ENCODE data around the gene CRPPA. TPM values are rescaled to one million over a fixed set of nuclear protein-coding genes. Genes with fewer than 3 reads are reported as not detected.

Gene CRPPA
- total and polyA plus RNA-seq, 7 donors = 0.23 to 6.0 (median 3.9) TPM

DNA sequence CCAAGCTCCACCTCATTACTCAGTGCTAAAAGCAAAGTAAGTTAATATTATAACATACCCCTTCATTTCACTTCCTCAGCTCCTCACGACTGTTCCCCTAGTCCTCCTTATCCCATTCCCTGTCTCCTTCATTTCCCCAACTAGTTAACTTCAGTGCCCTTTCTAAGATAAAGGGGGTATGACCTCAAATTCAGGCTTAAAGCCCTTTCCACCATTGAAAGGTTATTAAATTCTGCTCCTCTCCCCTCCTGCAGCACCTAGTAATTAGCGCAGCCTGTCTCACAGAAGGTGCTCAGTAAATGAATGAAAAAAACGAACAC lies 1.0 kb downstream of the CRPPA start:
- 1 to 2% methylated on average over 3 of the region's 3 CpGs for WGBS, 2 donors
- Histone ChIP-seq H3K27ac (peak overlapping the region; percentile 89 to 97 (median 96)), H3K9me3 (no peaks in the 10 kb centered on the region), H3K4me3 (peak overlapping the region; percentile 47 to 71 (median 54)), H3K36me3 (no peaks in the 10 kb centered on the region), H3K27me3 (no peaks in the 10 kb centered on the region), H3K4me1 (peaks cover 0 to 29% (median 21%) of the 10 kb centered on the region in 4 donors)
- no peak for DNase-seq
- TF ChIP-seq POLR2AphosphoS5 (IDR thresholded peaks at IDR 0.05) (no peak), EP300 (IDR thresholded peaks at IDR 0.05) (no peak), POLR2A (IDR thresholded peaks at IDR 0.05) (no peak)
- TF ChIP-seq, protein P1, sequence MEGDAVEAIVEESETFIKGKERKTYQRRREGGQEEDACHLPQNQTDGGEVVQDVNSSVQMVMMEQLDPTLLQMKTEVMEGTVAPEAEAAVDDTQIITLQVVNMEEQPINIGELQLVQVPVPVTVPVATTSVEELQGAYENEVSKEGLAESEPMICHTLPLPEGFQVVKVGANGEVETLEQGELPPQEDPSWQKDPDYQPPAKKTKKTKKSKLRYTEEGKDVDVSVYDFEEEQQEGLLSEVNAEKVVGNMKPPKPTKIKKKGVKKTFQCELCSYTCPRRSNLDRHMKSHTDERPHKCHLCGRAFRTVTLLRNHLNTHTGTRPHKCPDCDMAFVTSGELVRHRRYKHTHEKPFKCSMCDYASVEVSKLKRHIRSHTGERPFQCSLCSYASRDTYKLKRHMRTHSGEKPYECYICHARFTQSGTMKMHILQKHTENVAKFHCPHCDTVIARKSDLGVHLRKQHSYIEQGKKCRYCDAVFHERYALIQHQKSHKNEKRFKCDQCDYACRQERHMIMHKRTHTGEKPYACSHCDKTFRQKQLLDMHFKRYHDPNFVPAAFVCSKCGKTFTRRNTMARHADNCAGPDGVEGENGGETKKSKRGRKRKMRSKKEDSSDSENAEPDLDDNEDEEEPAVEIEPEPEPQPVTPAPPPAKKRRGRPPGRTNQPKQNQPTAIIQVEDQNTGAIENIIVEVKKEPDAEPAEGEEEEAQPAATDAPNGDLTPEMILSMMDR (IDR thresholded peaks at IDR 0.05) = no peak
- intact Hi-C loops (cut with DNase I) = loop anchor here (10.0 kb wide), 1 partner anchor 225 kb away; the partner anchor contains the start of genes ANKMY2 and BZW2

DNA sequence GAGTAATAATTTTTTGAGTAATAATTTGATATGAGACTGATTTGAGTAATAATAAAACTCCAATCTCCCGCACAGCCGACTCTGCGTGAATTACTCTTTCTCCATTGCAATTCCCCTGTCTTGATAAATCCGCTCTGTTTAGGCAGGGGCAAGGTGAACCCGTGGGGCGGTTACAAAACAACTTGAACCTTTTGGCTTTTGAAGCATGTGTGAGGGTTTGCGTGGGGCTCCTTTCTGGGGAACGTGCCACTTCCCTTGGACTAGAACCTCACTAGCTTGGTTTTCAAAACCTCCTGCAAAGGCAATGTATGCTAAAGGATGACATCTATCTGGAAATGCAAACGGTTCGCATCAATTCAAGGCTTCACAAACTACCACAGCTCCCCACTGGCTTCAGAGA lies 1.5 kb downstream of the CRPPA start:
- H3K36me3 ChIP-seq = no peaks in the 10 kb centered on the region
- DNase-seq = no peak
- peaks cover 0 to 29% (median 21%) of the 10 kb centered on the region in 4 donors for H3K4me1 ChIP-seq
- intact Hi-C loops (cut with DNase I) = loop anchor here (10.0 kb wide), 1 partner anchor 225 kb away; the partner anchor contains the start of genes ANKMY2 and BZW2
- WGBS, 2 donors = 54 to 73% methylated on average over 10 of the region's 10 CpGs
- H3K9me3 ChIP-seq = no peaks in the 10 kb centered on the region
- no peaks in the 10 kb centered on the region for H3K27me3 ChIP-seq
- TF ChIP-seq EP300 (IDR thresholded peaks at IDR 0.05) (no peak), POLR2AphosphoS5 (IDR thresholded peaks at IDR 0.05) (no peak), POLR2A (IDR thresholded peaks at IDR 0.05) (no peak)
- TF ChIP-seq, protein P1 (IDR thresholded peaks at IDR 0.05) = no peak
- peak overlapping the region in 3 of 4 donors; percentile 51 to 71 (median 56) for H3K4me3 ChIP-seq
- H3K27ac ChIP-seq = peak overlapping the region; percentile 89 to 97 (median 96)

DNA sequence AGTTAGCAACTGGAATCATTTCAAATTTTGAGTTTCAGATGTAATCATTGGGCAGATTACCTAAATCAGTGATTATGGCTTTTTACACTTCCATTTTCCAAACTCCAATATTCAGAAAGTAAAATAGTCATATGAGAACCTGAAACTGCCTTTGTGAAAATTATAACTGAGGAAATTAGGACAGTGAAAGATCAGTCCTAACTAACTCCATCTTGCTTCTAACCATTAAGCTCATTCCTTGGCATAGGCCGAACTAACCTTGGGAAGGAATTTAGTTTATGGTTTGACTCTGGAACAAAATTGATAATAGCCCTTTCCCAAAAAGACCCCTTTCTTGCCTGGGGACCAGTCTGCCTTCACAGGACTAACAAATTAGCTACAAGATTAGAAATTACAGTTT lies 2.2 kb downstream of the CRPPA start:
- intact Hi-C loops (cut with DNase I) = no loop called here
- DNase-seq = no peak
- Histone ChIP-seq H3K4me1 (peaks cover 0 to 29% (median 21%) of the 10 kb centered on the region in 4 donors), H3K9me3 (no peaks in the 10 kb centered on the region), H3K4me3 (no peak overlapping the region), H3K27me3 (no peaks in the 10 kb centered on the region), H3K36me3 (no peaks in the 10 kb centered on the region), H3K27ac (no peak overlapping the region)
- 95% methylated on average over 1 of the region's 1 CpG for WGBS, 2 donors
- no peak for TF ChIP-seq POLR2A (IDR thresholded peaks at IDR 0.05)

DNA sequence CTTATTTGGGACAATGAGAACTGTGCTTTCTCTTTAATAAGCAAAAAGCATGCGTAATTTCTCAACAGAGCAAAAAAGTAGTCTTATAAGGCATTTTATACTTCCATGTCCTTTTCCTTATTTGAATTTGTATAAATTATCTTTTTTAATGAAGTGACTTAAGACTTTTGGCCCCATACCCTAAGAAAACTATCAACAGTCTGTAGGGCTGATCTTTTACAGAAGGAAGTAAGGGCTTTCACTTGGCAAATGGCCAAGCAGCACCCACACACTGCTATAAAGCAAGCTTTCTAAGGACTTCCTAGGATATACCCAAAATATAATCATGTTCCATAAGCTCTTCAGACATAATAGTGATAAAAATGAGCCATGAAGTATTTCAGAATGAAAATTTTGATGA lies 3.4 kb downstream of the CRPPA start:
- no peaks in the 10 kb centered on the region for H3K36me3 ChIP-seq
- H3K27ac ChIP-seq = no peak overlapping the region
- intact Hi-C loops (cut with DNase I) = no loop called here
- no peaks in the 10 kb centered on the region for H3K27me3 ChIP-seq
- WGBS, 2 donors = 47 to 51% methylated on average over 1 of the region's 1 CpG
- TF ChIP-seq POLR2A (IDR thresholded peaks at IDR 0.05) = no peak
- TF ChIP-seq, protein P1 (IDR thresholded peaks at IDR 0.05) = no peak
- H3K4me3 ChIP-seq = no peak overlapping the region
- peaks cover 0 to 25% (median 20%) of the 10 kb centered on the region in 4 donors for H3K4me1 ChIP-seq
- DNase-seq = no peak
- H3K9me3 ChIP-seq = no peaks in the 10 kb centered on the region

DNA sequence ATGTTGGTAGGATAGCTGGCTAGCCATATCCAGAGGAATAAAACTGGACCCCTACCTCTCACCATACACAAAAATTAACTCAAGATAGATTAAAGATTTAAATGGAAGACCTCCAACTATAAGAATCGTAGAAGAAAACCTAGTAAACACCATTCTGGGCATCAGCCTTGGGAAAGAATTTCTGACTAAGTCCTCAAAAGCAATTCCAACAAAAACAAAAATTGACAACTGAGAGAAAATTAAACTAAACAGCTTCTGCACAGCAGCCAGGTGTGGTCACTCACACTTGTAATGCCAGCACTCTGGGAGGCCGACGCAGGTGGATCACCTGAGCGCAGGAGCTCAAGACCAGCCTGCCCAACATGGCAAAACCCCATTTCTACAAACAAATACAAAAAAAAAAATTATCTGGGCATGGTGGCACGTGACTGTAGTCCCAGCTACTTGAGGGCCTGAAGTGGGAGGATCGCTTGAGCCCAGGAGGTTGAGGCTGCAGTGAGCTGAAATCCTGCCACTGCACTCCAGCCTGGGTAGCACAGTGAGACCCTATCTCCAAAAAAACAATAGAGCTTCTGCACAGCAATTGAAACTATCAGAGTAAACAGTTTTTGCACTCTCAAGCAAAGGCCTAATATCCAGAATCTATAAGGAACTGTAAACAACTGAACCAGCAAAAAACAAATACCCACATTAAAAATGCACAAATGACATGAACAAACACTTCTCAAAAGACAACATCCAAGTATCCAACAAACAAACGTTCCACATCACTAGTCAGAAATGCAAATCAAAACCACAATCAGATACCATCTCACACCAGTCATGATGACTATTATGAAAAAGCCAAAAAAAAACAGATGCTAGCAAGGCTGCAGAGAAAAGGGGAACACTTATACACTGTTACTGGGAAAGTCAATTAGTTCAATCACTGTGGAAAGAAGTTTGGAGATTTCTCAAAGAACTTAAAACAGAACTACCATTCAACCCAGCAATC lies 4.8 kb downstream of the CRPPA start:
- no peak for DNase-seq
- Histone ChIP-seq H3K4me1 (peaks cover 0 to 12% (median 9%) of the 10 kb centered on the region in 4 donors), H3K9me3 (no peaks in the 10 kb centered on the region), H3K36me3 (no peaks in the 10 kb centered on the region), H3K27ac (no peak overlapping the region), H3K4me3 (no peak overlapping the region), H3K27me3 (no peaks in the 10 kb centered on the region)
- 79 to 85% methylated on average over 7 of the region's 7 CpGs for WGBS, 2 donors
- TF ChIP-seq POLR2AphosphoS5 (IDR thresholded peaks at IDR 0.05) (no peak), EP300 (IDR thresholded peaks at IDR 0.05) (no peak), POLR2A (IDR thresholded peaks at IDR 0.05) (no peak)
- TF ChIP-seq, protein P1 (IDR thresholded peaks at IDR 0.05) = no peak
- intact Hi-C loops (cut with DNase I) = no loop called here

Data from sigmoid colon (tissue), 7 donors.